RWPE2 (cell line): ENCODE measurements around the gene COMMD1.

Experiments
- ATAC-seq: fragments of 200-7000 bp; cut with Tn5 transposase; 3 replicates; pipeline ENCODE4 v1.9.1; 2021; ENCODE audit warnings: low read depth
- DNase-seq: peaks from one replicate; pipeline ENCODE4 v3.0.0-alpha.2; 2020; ENCODE audit warnings: low spot score
- H3K27ac ChIP-seq: fragments of 450-650 bp; 2 replicates; pipeline ENCODE4 v1.5.1; 2017; ENCODE audit warnings: mild to moderate bottlenecking; ENCODE audit not compliant: poor library complexity, severe bottlenecking
- H3K27me3 ChIP-seq: fragments of 250-450 bp; sonication (Bioruptor Pico); 2 replicates; pipeline ENCODE4 v1.5.1; 2021; ENCODE audit warnings: mild to moderate bottlenecking, moderate library complexity; ENCODE audit not compliant: insufficient read depth, poor library complexity, severe bottlenecking
- H3K36me3 ChIP-seq: fragments of 250-450 bp; sonication (Bioruptor Pico); 2 replicates; pipeline ENCODE4 v1.5.1; 2020; ENCODE audit warnings: low read depth, mild to moderate bottlenecking, moderate library complexity
- H3K4me1 ChIP-seq: fragments of 250-450 bp; sonication (Bioruptor Pico); 2 replicates; pipeline ENCODE4 v1.5.1; 2021; ENCODE audit warnings: mild to moderate bottlenecking, moderate library complexity; ENCODE audit not compliant: insufficient read depth, poor library complexity, severe bottlenecking
- H3K4me3 ChIP-seq: fragments of 250-450 bp; sonication (Bioruptor Pico); 2 replicates; pipeline ENCODE4 v1.5.1; 2021; ENCODE audit warnings: mild to moderate bottlenecking, moderate library complexity; ENCODE audit not compliant: severe bottlenecking
- H3K9me3 ChIP-seq: fragments of 250-450 bp; sonication (Bioruptor Pico); 2 replicates; pipeline ENCODE4 v1.5.1; 2021; ENCODE audit warnings: mild to moderate bottlenecking, moderate library complexity; ENCODE audit not compliant: severe bottlenecking
- CTCF ChIP-seq: fragments of 450-650 bp; IDR thresholded peaks from one replicate; pipeline ENCODE4 v1.5.1; 2017; ENCODE audit warnings: mild to moderate bottlenecking, moderate library complexity; ENCODE audit not compliant: poor library complexity, severe bottlenecking

The COMMD1 gene

GRCh38 chr2:61988462-61989366, 83.2 kb downstream of the COMMD1 start:
- ATAC-seq (no peak), DNase-seq (no peak)
- no peak overlapping the region for H3K4me3 ChIP-seq
- H3K4me1 ChIP-seq = no peaks in the 10 kb centered on the region
- no peaks in the 10 kb centered on the region for H3K27me3 ChIP-seq
- TF ChIP-seq CTCF = no peak
- no peak overlapping the region for H3K27ac ChIP-seq
- no peaks in the 10 kb centered on the region for H3K36me3 ChIP-seq
- H3K9me3 ChIP-seq = no peaks in the 10 kb centered on the region

DNA sequence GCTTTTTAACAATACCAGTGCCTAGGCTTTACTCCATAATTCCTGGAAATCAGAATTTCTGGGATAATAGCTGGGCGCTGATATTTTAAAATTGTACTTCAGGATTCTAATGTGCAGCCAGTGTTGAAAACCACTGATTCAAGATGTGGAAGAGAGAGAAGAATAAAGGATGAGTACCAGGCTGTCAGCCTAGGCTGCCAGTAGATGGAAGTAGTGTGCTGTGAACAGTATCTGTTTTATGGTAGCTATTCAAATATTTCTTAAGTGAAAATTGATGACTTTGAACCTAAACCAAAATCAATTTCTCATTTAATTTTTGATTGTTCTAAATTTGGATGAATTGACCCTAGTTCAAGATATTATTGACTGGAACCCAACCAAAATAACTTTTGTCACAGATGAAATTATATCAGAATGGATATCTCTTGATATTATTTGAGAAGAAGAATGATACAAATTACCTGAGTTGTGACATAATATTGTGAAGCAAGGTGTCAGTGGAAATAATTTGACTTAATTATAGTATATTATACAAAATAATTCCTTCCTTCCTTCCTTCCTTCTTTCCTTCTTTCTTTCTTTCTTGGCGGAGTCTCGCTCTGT, 88.0 kb downstream of the COMMD1 start:
- TF ChIP-seq CTCF = peak; percentile 79
- Histone ChIP-seq H3K36me3 (no peaks in the 10 kb centered on the region), H3K27ac (no peak overlapping the region), H3K9me3 (no peaks in the 10 kb centered on the region), H3K4me3 (no peak overlapping the region), H3K4me1 (no peaks in the 10 kb centered on the region), H3K27me3 (no peaks in the 10 kb centered on the region)
- peak; percentile 68 for ATAC-seq
- DNase-seq = no peak

DNA sequence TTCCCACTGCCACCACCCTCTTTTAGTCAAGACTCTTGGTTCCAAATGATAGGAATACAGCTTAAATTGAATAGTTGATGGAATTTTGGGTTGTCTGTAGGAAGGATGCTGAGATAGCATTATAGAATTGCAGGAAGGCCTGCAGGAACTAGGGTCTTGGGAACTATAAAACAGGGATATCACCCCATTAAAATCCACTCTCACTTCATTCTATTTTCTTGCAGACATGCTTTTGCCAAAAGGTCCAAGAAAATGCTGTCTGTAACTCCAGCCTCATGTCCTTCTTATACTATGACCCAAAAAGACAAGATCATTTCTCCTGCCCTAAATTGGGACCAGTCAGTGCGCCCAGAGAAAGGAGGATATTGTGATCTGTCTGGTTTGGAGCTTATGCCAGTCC, 89.1 kb downstream of the COMMD1 start:
- no peaks in the 10 kb centered on the region for H3K36me3 ChIP-seq
- no peaks in the 10 kb centered on the region for H3K9me3 ChIP-seq
- ATAC-seq (no peak), DNase-seq (no peak)
- H3K27me3 ChIP-seq = no peaks in the 10 kb centered on the region
- no peak overlapping the region for H3K4me3 ChIP-seq
- no peak overlapping the region for H3K27ac ChIP-seq
- H3K4me1 ChIP-seq = no peaks in the 10 kb centered on the region
- TF ChIP-seq CTCF = no peak

GRCh38 chr2:61995065-61995464, 89.6 kb downstream of the COMMD1 start:
- H3K4me1 ChIP-seq = no peaks in the 10 kb centered on the region
- H3K27me3 ChIP-seq = no peaks in the 10 kb centered on the region
- no peak for DNase-seq
- no peaks in the 10 kb centered on the region for H3K9me3 ChIP-seq
- H3K36me3 ChIP-seq = no peaks in the 10 kb centered on the region
- TF ChIP-seq CTCF = no peak
- no peak overlapping the region for H3K27ac ChIP-seq
- no peak for ATAC-seq
- H3K4me3 ChIP-seq = no peak overlapping the region

- H3K4me3 ChIP-seq = no peak overlapping the region
- TF ChIP-seq CTCF = no peak
- H3K4me1 ChIP-seq = no peaks in the 10 kb centered on the region
- H3K27ac ChIP-seq = no peak overlapping the region
- H3K9me3 ChIP-seq = no peaks in the 10 kb centered on the region
- no peaks in the 10 kb centered on the region for H3K27me3 ChIP-seq
- DNase-seq (no peak), ATAC-seq (no peak)
- H3K36me3 ChIP-seq = no peaks in the 10 kb centered on the region
Observed at GRCh38 chr2:61995515-61995914, 90.0 kb downstream of the COMMD1 start.
